ENCODE data around the gene PELI3.

Gene PELI3

GRCh38 chr11:66475349-66476172 lies 8.9 kb downstream of the PELI3 start:
- no peak for DNase-seq (ENCODE audit: low spot score)

DNA sequence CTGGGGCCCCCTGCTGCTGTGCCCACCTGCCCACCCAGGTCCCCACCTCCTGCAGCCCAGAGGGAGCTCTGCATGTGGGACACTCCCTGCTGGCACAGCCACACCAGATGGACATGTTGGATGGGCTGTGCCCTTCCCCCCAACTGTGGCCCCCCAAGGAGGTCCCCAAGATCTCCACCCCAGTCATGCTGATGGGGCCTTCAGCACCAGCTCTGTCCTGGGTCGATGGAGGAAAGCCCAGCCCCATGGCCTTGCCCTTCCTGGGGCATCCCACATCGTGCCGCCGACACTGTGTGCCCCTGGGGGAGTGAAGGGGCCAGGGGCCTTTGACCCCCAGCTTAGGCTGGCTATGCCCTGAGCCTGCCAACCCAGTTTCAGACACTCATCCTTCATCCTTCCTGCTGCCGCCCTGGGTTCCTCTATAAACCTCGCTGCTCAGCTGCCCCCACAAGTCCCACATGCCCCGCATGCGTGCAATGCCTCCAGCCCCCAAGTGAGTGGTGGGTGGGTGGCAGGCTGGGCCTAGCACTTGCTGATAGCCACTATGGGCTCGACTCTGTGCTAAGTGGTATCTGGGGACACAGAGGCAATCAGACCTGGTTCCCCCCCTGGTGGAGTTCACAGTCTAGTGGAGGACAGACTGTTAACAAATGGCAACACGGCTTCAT lies 9.6 kb downstream of the PELI3 start:
- no peak for DNase-seq (ENCODE audit: low spot score)

DNA sequence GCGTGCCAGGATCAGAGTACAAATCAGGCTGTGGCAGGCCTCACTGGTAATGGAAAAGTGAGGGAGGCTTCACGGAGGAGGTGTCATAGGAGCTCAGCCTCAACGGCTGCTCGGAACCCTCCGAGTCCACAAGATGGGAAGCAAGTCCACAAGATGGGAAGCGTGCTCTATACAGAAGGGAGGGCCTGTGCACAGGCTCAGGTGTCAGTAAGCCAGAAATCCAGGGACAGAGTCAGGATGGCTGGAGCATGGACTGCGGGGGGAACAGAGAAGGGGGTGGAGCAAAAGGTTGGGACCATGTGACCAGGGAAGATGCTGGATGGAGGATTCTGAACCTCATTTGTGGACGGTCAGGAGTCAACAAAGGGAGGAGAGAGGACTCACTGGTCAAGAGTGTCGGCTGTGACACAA lies 10.1 kb downstream of the PELI3 start:
- no peak for DNase-seq (ENCODE audit: low spot score)

DNA sequence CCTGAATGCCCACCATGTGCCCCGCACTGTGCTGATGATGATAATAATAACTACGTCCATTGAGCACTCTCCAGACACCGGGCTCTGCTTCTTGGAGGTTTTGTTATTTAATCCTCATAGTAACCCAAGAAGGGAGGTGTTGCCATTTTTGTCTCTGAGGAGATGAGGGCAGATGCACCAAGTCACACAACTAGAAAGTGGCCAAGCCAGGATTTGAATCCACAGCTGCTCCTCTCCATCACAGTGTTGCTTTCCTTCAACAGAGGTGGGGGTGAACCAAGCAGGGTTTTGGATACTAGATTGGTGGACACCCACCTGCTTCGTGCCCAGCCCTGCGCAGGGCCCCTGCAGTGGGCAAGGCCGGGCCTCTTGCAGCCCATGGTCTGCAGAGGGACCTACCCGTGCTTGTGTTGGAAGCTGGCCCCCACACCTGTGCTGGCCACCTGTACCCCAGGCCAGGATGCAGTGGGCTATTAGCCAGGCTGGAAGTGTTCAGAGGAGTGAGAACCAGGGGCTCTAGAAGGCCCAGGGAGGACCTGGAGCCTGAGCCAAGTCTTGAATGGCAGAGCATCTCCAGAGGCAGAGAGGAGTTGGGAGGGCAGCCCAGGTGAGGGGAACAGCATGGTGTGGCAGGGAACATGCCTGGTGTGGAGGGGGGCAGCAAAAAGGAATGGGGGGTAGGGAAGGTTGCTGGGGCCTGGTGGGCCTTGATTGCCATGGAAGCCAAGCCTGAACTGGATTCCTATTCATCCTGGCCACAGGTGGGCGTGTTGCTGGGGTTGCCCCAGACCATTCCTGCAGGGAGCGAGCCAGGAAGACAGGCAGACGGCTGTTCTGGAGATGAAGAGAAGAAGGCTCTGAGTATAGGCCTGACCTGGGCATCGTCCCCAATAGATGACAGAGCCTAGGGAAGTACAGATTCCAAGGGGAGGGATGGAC lies 10.8 kb downstream of the PELI3 start:
- no peak for DNase-seq (ENCODE audit: low spot score)

GRCh38 chr11:66478729-66479393 lies 12.2 kb downstream of the PELI3 start:
- peak; percentile 99 for DNase-seq (ENCODE audit: low spot score)

- peak; percentile 100 for DNase-seq (ENCODE audit: low spot score)
These were observed 12.8 kb downstream of the PELI3 start for GRCh38 chr11:66479394-66480116.

DNA sequence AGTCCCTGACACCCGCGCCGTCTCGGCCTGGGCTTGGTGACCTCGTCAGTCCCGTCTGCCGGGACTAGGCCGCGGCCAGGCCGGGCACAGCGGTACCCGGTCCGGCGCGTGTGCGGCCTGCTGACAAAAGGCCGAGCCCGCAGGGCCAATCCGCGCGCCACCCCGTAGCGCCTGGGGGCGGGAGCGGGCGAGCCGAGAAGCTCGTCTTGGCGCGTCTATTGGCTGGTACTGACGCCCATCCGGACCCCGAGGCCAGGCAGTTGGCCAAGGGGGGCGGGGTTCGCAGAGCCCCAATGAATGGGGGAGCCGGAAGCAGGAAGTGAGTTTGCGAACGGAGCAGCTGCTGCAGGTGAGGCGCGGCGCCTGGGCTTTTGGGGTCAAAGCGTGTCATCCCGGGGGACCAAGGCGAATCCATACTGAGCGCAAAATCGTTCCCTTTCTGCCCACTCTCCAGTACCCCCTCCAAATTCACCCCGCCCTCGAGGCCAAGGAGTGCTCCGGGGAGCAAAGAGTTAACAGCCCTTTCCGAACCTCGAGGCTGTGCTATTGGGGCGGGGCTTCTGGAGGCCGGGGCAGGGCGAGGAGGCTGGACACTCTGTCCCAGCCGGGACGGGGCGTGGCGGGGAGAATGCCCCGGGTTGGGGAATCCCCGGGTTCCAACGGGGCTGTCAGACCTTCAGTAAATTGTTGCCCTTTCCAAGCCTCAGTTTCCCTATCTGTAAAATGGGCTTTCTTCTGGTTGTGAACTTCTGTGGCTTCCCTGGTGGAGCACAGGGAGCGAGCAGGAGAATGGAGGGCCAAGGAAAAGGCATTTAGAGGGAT lies 13.6 kb downstream of the PELI3 start, which contains the start of gene DPP3:
TSS of gene DPP3 (plus strand) at position 318 of the 822 bp plus-strand sequence. CDS start 1,767 bp downstream, outside the sequence.
- DNase-seq (ENCODE audit: low spot score), result peak; percentile 100

- no peak for DNase-seq (ENCODE audit: low spot score)
These were observed 18.2 kb downstream of the PELI3 start for GRCh38 chr11:66484806-66485380.

GRCh38 chr11:66488957-66489356 lies 22.3 kb downstream of the PELI3 start:
- DNase-seq (ENCODE audit: low spot score), result no peak

DNA sequence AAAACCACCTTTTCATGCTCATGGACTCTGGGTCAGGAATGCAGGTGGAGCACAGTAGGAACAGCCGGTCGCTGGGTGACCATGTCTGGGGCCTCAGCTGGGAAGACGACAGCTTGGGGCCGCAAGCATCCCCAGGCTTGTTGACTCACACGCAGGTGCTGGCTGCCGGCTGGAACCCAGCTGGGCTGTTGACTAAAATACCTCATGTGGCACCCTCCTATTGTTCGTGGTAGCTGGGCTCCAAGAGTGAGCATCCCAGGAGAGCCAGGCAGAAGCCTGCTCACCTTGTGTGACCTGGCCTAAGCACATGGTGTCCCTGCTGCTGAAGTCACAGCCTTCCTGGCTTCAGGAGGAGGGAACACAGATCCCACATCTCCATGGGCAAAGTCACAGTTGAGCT lies 22.9 kb downstream of the PELI3 start:
- no peak for DNase-seq (ENCODE audit: low spot score)

DNA sequence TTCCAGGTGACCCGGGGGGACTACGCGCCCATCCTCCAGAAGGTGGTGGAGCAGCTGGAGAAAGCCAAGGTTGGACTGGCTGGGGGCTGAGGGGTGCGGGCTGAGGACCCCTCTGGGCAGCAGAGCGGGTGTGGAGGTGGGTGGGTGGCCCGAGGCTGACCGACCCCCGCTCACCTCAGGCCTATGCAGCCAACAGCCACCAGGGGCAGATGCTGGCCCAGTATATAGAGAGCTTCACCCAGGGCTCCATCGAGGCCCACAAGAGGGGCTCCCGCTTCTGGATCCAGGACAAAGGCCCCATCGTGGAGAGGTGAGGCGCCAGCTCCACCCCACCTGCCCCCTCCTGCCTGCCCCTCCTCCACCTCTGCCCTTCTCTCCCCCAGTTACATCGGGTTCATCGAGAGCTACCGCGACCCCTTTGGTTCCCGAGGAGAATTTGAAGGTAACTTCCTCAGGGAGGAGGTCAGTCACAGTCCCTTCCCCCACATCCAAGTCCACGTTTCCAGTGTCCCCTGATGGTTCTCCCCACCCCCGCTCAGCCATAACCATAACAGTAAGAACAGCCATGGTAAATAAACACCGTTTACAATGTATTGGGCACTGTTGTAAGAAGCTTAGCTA lies 24.7 kb downstream of the PELI3 start:
- DNase-seq (ENCODE audit: low spot score), result peak; percentile 98

DNA sequence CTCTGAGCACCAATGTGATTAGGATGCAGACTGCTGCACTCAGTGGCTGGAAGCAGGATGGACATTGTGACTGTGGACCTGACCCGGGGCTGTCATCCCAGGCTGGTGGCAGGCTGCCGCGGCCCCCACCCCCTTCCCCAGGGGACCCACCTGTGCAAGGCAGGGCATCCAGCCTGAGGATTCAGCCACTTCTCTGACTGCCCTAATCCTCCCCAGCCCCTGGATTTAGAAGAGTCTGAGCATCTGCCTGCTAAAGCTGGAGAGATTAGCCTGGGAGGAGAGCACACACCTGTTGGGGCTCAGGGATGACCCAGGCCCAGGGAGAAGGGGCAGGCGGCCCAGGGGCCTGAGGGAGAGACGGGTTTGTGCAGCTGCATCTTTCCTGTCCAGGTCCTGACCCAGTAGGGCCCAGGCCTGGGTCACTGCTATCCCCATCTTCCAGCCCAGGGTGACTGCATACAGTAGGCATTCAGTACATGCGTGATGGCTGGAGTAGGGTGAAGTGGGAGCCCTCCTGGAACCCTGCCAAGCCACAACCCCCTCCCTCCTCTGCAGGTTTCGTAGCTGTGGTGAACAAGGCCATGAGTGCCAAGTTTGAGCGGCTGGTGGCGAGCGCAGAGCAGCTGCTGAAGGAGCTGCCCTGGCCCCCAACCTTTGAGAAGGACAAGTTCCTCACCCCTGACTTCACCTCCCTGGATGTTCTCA lies 25.6 kb downstream of the PELI3 start:
- DNase-seq (ENCODE audit: low spot score), result no peak

DNA sequence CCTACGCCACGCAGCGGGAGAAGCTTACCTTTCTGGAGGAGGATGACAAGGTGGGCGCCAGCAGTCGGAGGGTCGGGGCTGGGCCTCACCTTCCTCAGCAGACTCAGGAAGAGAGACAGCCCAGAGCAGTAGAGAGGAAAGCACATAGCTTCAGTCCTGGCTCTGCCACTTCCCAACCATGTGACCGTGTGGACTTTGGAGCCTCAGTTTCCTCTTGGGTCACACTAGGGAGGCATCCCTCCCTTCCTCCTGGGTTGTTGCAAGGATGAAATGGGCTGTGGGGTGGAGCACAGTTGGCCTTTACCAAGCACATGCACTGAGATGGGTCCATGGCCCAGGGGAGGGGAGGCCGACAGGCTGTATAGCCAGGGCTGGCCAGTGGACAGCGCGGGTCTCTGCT lies 26.4 kb downstream of the PELI3 start:
- no peak for DNase-seq (ENCODE audit: low spot score)

DNA sequence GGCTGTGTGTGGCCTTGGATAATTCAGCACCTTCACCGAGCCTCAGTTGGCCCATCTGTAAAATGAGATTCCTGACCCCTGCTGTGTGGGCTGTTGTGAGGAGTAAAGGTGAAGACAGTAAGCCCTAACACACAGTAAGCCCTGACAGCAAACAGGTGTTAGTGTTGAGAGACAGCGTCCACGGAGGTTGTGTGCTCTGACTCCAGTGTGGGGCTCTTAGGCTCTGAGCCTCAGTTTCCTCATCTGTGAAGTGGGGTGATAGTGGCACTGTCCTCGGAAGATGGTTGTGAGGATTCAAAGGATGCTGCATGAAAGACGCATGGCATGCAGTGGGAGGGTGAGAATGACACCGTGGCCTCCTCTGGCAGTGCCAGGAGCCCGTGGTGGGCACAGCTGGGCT lies 27.8 kb downstream of the PELI3 start:
- DNase-seq (ENCODE audit: low spot score), result no peak

- DNase-seq (ENCODE audit: low spot score), result peak; percentile 88
These were observed 28.2 kb downstream of the PELI3 start for GRCh38 chr11:66494935-66495334.

- DNase-seq (ENCODE audit: low spot score), result no peak
These were observed 28.7 kb downstream of the PELI3 start for GRCh38 chr11:66495401-66495854.

GRCh38 chr11:66497206-66497605 lies 30.5 kb downstream of the PELI3 start:
- DNase-seq (ENCODE audit: low spot score), result no peak

DNA sequence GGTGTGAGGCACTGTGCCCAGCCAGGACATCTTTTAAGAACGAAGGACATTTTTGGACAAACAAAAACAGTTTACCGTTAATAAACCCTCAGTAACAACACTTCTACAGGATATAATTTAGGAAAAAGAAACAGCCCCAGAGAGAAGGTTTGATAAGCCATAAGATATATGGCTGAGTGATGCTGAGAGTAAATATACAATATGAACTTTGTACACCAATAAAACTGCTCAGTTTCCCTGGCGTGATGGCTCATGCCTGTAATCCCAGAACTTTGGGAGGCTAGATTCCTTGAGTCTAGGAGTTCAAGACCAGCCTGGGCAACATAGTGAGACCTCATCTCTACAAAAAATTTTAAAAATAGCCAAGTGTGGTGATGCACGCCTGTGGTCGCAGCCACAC lies 31.8 kb downstream of the PELI3 start:
- peak; percentile 89 for DNase-seq (ENCODE audit: low spot score)

Measured in HuH-7 (cell line).